ENCODE measurements around the gene STRN3.
"Not testable (repeated sequence)": the region's sequence is repeated elsewhere in the genome, so short reads cannot be mapped to it uniquely, and the experiment has no call there.

The STRN3 gene

DNA sequence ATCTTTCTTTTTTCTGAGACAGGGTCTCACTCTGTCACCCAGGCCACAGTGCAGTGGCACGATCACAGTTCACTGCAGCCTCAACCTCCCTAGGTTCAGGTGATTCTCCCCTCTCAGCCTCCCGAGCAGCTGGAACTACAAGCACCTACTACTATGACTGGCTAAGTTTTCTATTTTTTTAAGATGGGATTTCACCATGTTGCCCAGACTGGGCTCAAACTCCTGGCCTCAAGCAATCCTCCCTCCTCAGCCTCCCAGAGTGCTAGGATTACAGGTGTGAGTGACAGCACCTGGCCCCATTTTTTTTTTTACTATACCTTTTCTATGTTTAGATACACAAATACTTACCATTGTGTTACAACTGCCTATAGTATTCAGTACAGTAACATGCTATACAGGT is 63.6 kb downstream of the STRN3 start:
- not testable (repeated sequence) for H3K4me3 ChIP-seq (ENCODE audit: low read depth, low read length, poor library complexity, severe bottlenecking); H3K9ac ChIP-seq (ENCODE audit: low read length); H3K9me2 ChIP-seq (ENCODE audit: low read depth, low read length); H2AFZ ChIP-seq (ENCODE audit: low read length); H3F3A ChIP-seq (ENCODE audit: insufficient read depth, low read length); H3K9me3 ChIP-seq (ENCODE audit: low read length); H4K20me1 ChIP-seq (ENCODE audit: insufficient read depth, low read length); H3K27ac ChIP-seq (ENCODE audit: low read depth, low read length, poor library complexity, severe bottlenecking); H3K27me3 ChIP-seq (ENCODE audit: insufficient read depth, low read length); H3K4me2 ChIP-seq (ENCODE audit: low read length)
- Histone ChIP-seq H3K79me2 (ENCODE audit: insufficient read depth, low read length) (peaks cover 48% of the 10 kb centered on the region), H3K36me3 (ENCODE audit: insufficient read depth, low read length) (peaks cover 20% of the 10 kb centered on the region), H3K4me1 (ENCODE audit: insufficient read depth, low read length, severe bottlenecking) (peaks cover 23% of the 10 kb centered on the region)

DNA sequence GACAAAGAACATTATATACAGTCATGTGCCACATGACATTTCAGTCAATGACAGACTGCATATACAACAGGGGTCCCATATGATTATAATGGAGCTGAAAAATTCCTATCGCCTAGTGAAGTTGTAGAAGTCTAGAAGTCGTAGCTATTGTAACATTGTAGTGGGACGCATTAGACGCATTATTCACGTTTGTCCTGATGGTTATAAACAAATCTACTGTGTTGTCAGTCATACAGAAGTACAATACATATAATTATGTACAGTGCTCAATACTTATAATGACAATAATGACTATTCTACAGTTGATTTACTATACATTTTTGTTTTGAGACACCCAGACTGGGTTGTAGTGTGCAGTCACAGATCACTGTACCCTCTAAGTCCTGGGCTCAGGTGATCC is 64.8 kb downstream of the STRN3 start:
- Histone ChIP-seq H2AFZ (ENCODE audit: low read length) (no peak overlapping the region), H3K4me1 (ENCODE audit: insufficient read depth, low read length, severe bottlenecking) (peaks cover 23% of the 10 kb centered on the region), H3F3A (ENCODE audit: insufficient read depth, low read length) (no peaks in the 10 kb centered on the region), H4K20me1 (ENCODE audit: insufficient read depth, low read length) (no peaks in the 10 kb centered on the region), H3K27ac (ENCODE audit: low read depth, low read length, poor library complexity, severe bottlenecking) (no peak overlapping the region), H3K9me2 (ENCODE audit: low read depth, low read length) (no peaks in the 10 kb centered on the region), H3K79me2 (ENCODE audit: insufficient read depth, low read length) (peaks cover 46% of the 10 kb centered on the region), H3K27me3 (ENCODE audit: insufficient read depth, low read length) (no peaks in the 10 kb centered on the region), H3K4me3 (ENCODE audit: low read depth, low read length, poor library complexity, severe bottlenecking) (no peak overlapping the region), H3K9me3 (ENCODE audit: low read length) (peaks cover 3% of the 10 kb centered on the region; the same call in 1 of the 2 replicates), H3K36me3 (ENCODE audit: insufficient read depth, low read length) (peaks cover 15% of the 10 kb centered on the region), H3K9ac (ENCODE audit: low read length) (no peak overlapping the region), H3K4me2 (ENCODE audit: low read length) (no peak overlapping the region)
- TF ChIP-seq, protein P1, sequence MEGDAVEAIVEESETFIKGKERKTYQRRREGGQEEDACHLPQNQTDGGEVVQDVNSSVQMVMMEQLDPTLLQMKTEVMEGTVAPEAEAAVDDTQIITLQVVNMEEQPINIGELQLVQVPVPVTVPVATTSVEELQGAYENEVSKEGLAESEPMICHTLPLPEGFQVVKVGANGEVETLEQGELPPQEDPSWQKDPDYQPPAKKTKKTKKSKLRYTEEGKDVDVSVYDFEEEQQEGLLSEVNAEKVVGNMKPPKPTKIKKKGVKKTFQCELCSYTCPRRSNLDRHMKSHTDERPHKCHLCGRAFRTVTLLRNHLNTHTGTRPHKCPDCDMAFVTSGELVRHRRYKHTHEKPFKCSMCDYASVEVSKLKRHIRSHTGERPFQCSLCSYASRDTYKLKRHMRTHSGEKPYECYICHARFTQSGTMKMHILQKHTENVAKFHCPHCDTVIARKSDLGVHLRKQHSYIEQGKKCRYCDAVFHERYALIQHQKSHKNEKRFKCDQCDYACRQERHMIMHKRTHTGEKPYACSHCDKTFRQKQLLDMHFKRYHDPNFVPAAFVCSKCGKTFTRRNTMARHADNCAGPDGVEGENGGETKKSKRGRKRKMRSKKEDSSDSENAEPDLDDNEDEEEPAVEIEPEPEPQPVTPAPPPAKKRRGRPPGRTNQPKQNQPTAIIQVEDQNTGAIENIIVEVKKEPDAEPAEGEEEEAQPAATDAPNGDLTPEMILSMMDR (IDR thresholded peaks at IDR 0.05; ENCODE audit: low read length) = no peak
- TF ChIP-seq EZH2 (IDR thresholded peaks at IDR 0.05; ENCODE audit: borderline replicate concordance, low read length) = no peak

DNA sequence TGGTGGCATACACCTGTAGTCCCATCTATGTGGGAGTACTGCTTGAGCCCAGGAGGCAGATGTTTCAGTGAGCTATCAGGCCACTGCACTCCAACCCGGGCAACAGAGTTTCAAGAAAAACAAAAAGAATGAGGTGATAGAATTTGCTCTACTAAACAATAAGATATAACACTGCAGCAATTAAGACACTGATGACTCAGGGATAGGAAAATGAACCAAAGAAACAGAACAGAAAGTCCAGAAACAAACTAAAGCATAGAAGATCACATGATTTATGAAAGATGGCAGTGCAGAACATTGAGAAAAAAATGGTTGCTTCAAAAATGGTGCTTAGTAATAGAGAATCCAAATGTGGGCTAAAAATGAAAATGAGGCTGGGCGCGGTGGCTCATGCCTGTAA is 66.0 kb downstream of the STRN3 start:
- TF ChIP-seq, protein P1 (IDR thresholded peaks at IDR 0.05; ENCODE audit: low read length) = no peak
- no peak for TF ChIP-seq EZH2 (IDR thresholded peaks at IDR 0.05; ENCODE audit: borderline replicate concordance, low read length)
- Histone ChIP-seq H2AFZ (ENCODE audit: low read length) (no peak overlapping the region), H3K4me2 (ENCODE audit: low read length) (no peak overlapping the region)

More for the DNA sequence above, 66.0 kb downstream of the STRN3 start:
- Histone ChIP-seq H4K20me1 (ENCODE audit: insufficient read depth, low read length) (no peaks in the 10 kb centered on the region), H3K9me2 (ENCODE audit: low read depth, low read length) (no peaks in the 10 kb centered on the region), H3K36me3 (ENCODE audit: insufficient read depth, low read length) (peaks cover 20% of the 10 kb centered on the region), H3K27ac (ENCODE audit: low read depth, low read length, poor library complexity, severe bottlenecking) (no peak overlapping the region), H3K4me1 (ENCODE audit: insufficient read depth, low read length, severe bottlenecking) (peaks cover 23% of the 10 kb centered on the region), H3K4me3 (ENCODE audit: low read depth, low read length, poor library complexity, severe bottlenecking) (no peak overlapping the region), H3F3A (ENCODE audit: insufficient read depth, low read length) (no peaks in the 10 kb centered on the region), H3K27me3 (ENCODE audit: insufficient read depth, low read length) (no peaks in the 10 kb centered on the region), H3K9me3 (ENCODE audit: low read length) (no peaks in the 10 kb centered on the region), H3K9ac (ENCODE audit: low read length) (no peak overlapping the region), H3K79me2 (ENCODE audit: insufficient read depth, low read length) (peaks cover 46% of the 10 kb centered on the region)

Measured in OCI-LY1 (cell line).